HG03095 (cell line): Measurements from ENCODE around the gene IL21.
A peak's percentile ranks its signal among the peaks of the same experiment; 100 is the strongest.
"Not testable (repeated sequence)": the region's sequence is repeated elsewhere in the genome, so short reads cannot be mapped to it uniquely, and the experiment has no call there.

Experiments used
- ATAC-seq: cut with Tn5 transposase; IDR thresholded peaks from one replicate; pipeline ENCODE4 v1.9.1; 2021; ENCODE audit warnings: moderate library complexity; ENCODE audit not compliant: unreplicated experiment

The IL21 gene

DNA sequence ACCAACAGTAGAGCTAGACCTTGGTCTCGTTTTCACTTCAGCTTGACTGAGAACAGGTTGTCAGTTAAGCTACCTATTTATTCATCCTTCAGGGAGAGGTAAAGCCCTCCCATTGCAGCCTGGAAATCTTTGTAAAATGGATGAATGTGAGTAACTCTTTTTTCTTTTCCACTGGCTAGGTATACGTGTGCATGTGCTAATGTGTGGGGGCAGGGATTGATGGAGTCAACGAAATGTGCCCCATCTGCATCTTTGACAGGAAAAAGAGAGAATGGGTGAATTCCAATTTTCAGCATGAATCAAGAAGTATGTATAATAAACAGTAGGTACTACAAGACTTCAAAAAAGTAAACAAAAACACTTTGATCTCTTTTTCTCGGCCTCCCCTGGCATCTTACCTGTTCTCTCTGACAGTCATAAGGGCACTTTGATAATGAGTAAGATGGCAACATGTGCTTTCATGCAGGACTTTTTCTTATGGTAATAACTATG lies at the start of gene IL21:
Gene IL21, minus strand, starts transcription at position 51 of the 492 bp plus-strand sequence. CDS start 55 bp downstream, outside the sequence.
- no peak for ATAC-seq

DNA sequence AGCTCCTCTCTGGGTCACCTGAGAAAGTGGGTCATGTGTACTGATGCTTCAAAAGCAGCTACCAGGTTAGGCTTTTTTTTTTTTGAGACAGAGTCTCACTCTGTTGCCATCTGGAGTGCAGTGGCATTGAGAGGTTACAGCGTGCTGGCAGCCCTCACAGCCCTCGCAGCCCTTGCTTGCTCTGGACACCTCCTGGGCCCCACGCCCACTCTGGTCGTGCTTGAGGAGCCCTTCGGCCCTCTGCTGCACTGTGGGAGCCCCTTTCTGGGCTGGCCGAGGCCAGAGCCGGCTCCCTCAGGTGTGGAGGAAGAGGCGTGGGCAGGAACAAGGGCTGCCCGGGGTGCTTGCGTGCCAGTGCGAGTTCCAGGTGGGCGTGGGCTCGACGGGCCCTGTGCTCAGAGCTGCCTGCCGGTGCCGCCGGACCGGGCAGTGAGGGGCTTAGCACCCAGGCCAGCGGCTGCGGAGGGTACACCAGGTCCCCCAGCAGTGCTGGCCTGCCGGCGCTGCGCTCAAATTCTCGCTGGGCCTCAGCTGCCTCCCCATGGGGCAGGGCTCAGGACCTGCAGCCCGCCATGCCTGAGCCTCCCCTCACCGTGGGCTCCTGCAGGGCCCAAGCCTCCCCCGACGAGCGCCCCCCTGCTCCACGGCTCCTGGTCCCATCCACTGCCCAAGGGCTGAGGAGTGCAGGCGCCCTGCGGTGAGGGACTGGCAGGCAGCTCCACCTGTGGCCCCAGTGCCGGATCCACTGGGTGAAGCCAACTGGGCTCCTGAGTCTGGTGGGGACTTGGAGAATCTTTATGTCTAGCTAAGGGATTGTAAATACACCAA lies 49.3 kb upstream of the IL21 start:
- ATAC-seq = no peak

DNA sequence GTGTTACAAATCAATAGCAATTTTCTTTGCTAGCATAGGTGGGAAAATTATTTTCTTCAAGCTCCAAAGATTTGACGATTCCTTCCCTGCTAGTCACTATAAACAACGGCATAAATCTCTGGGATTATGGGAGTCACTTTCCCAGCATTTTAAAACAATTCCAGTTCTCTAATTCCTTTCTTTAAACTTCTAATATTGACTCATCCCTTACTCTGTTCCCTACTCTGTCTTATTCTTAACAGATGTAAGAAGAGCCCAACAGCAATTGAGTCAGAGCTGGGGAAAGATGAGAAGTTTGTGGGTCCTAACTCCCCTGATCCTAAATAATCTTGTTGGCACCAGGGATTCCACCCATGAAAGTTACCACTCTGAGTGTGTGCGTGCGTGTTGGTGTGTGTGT lies 47.4 kb upstream of the IL21 start:
- ATAC-seq = no peak

DNA sequence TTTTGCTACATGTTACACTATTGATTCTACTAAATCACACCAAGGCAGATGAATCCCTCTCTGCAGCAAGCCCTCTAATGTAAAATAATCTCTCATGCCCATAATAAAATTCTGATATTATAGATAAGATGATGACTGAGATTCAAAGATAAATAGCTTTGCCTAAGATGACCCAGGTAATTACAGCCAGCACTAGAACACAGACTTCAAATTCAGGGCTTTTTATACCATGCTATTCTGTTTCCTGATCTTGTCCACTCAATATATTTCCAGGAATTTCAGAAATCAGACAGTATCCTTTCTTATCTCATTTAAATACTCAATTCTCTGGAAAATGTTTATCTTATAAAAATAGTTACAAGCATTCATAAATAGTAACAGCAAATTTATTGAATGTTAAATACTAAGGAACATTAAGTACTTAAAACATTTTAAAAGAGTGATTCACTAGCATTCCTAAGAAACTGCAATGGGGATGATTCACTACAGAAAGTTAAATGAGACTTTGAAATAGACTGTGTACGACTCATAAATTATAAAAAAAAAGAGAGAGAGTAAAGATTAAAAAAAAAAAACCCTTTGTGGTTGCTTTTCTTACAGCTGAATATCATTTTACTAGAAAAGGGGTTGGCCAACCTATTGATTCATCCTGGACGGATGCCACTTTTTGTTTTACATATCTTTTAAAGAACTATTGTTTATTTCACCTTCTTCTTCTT lies 45.8 kb upstream of the IL21 start:
- no peak for ATAC-seq

DNA sequence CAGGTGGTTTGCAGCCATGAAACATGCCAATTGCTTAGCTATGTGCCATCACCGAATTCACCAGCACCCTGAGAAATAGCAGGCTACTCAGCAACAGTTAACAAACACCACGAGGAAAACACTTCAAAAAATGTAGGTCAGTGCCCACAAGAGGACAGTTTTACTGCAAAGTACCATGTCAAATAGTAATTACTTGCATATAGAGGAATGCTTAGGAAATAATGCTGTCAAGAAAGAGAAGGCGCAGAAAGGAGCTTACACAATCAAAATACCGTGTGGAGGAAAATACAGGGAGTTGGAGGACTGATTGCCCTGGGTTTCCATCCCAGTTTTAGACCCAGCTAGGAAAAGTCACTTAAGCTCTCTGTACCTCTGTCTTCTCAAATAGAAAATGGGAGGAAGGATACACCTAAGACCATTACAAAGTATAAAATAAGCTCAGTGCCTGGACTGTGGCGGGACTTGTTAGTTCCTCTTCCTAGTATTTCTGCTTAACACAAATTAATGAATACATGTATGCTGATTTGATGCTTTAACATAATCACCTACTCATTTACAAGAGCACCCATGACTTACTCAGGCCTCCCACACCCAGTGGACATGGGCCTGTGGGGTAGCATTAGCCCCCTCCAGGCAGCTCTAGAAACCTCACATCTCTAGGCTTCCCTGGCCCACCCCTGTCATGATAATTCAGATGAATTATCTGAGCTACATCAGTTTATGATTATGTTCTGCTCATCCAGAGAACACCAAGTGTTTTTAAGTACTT lies 44.5 kb upstream of the IL21 start:
- ATAC-seq = no peak

DNA sequence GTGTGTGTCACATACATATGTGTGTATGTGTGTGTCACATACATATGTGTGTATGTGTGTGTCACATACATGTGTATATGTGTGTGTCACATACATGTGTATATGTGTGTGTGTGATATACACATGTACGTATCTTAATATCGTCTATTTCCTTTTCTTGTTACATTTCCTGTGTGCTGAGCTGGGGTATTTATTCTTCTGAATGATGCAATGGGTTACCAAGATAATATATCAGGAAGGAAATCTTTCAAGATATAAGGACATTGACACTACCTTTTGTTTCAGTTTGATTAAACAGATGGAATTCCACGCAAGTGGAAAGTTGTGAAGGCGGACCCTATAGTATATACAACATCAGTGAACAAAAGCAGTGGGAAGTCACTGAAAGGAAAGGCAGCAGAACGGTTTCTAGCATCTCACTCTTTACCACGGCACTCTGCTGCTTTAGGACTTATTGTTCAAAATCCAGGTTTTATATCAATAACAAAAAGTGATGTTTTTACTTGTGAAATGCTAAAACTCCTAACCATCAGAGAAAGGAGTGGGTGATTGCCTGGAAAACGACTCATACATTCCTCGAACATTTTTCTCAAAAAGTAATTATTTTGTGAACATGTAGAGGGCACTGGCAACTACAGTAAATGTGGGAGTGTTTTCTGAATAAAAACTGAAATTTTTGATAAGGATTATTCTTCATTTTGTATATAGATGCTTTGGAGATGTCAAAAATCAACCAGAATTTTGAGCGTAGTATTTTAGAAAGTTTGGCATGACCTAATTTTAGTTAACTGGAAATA lies 43.1 kb upstream of the IL21 start:
- no peak for ATAC-seq

DNA sequence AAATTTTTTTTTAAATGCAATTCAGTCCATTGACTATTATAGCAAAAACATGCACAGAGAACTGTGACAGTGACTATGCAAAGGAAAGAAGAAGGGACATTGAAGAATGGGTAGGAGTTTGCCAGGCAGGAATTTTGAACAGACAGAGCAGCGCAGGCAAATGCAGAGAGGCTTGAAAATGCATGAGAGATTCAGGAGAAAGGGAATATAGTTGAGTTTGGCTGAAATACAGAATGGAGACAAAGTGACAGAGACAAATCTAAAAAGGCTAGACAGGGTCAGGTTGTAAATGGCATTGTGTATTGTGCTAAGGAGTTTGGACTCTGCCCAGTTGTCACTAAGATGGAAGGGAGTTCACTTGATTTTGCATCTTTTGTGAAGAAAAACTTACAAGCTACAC lies 42.4 kb upstream of the IL21 start:
- no peak for ATAC-seq

DNA sequence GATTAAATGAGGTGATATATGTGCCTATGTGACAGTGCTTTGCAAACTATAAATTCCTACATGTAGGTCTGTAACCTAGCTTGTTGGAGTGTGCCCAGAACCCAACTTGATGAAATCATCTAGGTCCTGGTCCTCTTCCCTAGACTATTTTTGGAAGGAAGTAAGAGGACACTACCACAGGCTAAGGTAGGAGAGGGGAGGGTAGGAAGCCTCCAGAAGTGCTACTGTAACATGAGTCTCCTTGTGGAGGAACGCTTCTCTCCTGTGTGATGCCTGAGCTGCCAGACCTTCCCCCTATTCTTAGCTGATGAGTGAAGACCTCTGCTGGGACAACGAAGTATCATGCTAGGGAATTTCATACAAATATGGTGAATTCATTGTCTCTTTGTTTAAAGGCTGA lies 41.8 kb upstream of the IL21 start:
- no peak for ATAC-seq

DNA sequence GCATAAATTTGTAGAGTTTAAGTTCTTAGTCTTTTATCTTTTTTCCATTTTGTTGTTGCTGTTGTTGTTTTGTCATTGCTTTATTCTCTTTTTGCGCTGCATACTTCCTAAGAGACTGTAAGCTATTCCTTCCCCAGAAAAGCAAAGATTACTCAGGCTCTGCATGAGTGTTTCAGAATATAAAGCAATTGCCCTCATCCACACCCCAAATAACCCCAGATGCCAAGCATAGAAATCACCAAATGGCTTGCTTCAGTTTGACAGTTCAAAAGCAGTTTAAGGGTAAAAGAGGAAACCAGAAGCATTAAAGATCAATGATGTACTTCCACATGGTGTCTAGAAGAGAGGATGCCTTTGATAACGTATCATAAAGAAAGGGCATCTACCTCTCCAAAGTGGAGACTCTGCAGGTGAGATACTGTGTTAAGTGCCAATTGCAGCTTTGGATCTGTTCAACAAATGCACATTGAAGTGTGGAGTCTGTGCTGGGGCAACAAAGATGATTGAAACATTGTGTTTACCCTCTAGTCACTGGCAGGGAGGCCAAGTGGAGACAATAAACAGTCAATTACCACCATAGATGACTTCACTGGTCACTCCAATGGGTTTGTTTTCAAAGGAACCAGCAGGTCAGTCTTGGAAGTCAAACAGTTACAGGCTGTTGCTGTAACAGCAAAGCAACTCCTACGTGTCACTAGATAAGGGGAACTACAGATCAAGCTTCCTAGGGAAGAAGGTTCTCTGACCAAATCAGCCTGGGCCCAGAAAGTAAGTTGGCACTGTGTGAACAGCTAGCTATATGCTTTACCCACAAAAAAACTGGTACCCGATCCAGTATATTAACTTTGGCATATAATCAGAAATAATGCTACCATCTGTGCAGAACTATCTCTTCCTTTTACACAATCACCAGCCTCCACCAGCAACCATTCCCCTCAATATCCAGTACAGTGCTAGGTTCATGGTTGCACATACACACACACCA lies 40.6 kb upstream of the IL21 start:
- ATAC-seq = no peak

DNA sequence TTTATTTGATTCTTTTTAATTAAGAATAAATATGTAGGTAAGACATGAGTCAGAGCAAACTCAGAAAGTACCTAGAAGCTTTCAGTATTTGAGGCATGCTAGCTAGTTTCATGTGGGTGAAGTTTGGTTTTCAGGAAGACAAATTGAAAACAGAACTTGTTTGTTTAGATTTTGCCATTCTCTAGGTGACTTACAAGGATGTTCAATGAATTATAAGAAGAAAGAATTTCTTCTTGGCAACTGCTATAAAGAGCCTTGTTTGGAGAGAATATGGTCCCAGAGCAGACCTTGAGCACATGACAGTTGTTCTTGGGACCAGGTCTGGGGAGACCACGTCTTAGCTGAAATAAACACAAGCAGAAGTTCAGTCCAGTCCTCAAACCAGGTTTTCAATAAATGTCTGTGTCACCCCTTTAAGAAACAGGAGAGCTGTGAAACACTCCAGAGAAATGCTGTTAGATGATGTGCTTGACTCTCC lies 38.0 kb upstream of the IL21 start:
- peak; percentile 87 for ATAC-seq

DNA sequence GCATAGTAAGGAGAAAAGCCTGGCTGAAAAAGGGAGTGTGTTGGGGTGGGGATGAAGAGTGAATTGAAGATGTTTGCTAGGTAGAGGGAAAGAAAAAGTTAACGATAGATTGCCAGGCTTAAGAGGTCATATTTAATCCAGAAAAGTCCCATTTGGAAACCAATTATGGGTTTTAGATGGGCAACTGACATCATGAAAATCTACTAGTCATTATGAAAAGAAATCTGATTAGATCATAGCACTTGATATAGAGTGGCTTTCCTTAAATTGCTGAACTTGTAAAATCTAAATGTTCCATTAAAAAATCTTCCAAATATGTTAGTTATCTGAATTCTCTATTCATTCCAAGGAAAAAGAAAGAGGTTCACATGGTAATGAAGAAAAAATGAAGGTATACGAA lies 37.5 kb upstream of the IL21 start:
- ATAC-seq = no peak

DNA sequence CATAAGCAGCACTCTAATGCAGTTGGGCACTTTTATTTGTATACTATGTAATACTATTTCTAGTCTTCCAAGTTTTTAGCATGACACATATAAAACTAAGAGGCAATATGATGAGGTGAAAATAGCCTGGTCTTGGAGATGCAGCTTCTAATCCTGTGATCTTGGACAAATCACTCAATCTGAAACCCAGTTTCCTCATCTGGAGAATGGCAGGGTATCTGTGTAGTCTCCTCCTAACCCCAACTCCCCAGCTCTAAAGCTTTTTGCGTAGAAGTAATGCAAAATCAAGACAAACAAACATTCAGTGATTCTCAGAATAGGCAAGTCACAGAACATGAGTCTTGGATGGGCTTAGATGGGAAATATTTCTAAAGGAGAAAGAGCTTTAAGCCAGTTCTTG lies 36.7 kb upstream of the IL21 start:
- ATAC-seq = no peak

DNA sequence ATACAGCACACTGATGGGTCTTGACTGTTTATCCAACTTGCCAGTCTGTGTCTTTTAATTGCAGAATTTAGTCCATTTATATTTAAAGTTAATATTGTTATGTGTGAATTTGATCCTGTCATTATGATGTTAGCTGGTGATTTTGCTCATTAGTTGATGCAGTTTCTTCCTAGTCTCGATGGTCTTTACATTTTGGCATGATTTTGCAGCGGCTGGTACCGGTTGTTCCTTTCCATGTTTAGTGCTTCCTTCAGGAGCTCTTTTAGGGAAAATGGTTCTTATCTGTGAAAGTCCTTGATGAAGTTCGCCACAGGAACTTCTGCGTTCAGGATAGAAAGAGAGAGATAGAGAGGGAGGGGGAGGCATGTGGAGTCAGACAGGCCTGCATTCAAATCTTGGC lies 35.7 kb upstream of the IL21 start:
- ATAC-seq = not testable (repeated sequence)

DNA sequence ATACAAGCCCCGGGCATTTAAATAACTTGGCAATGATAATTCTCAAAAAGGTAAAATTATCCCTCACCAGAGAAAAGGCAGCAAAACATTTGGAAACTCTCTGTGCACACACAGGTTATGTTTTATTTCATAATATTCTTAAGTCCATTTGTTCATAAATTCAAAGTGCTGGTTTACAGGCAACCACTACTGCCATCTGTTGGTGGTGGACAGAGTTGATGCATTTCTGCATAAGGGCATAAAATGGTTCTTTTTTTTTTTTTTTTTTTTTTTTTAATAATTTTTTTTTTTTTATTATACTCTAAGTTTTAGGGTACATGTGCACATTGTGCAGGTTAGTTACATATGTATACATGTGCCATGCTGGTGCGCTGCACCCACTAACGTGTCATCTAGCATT lies 31.5 kb upstream of the IL21 start:
- ATAC-seq = no peak

DNA sequence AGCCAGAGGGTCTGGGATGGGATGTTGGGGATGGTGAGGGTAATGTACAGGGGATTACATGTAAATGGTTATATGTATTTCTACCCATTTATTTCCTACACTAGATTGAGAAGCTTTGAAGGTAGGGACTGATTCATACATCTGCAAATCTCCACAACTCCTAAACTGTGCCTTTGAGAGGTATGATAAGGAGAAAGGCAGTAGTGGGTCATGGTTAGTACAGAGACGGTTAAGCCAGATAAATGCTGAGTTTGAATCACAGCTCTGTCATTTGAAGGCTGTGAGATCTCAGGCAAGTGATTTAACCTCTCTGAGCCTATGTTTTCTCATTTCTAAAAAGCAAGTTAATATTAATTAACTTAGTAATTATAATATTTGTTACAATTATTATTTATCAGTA lies 29.3 kb upstream of the IL21 start:
- no peak for ATAC-seq

DNA sequence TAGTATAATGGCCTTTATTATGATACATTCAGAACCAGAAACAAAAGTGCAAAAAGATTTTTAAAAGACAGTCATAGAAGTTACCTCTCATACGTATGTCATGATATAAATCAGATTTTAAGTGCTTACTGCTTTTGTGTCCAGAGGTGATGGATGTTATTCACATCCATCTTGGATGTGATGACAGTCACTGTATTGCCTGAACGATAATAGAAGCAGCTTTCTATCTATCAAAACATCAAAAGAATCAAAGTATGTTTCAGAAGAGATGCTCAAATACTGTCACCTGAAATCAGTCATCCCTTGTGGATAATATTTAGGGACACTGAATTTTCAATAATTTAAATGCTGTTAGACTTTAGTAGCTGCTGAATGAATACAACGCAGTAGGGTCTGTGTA lies 26.8 kb upstream of the IL21 start:
- no peak for ATAC-seq

DNA sequence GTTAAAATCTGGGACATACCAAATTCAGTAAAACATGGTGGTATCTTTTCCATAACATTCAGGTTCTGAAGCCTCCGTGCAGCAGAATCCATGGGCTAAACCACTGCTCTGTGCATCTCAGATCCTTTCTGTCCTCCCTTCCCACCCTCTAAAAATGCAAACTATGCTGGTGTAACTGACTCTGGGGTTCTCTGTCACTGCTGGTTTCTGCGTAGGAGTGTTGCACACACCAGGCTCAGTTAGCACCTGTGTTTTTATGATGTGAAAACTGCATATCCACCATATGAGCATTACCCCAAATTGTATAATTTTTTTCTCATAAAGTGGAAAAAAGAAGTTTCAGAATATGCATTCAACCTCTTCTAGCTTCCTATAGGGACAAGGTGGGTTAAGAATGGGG lies 22.4 kb upstream of the IL21 start:
- ATAC-seq = no peak

DNA sequence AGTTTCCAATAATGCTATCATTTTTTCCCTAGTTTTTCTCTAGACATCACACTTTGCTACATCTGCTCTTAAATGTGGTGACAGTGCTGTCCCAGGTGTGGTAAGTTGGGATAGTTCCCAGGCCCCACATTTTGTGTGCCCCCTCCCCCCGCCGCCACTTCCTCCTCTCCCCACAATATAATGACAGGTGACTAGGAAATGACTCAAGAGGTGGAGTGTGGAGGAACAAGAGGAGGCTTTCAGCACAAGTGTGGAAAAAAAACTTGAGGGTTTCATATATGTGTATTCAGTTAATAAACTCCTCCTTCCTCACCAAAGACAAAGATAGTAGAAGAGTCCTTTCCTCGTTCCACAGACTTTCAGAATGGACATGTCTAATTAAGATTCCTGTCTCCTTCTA lies 18.3 kb upstream of the IL21 start:
- no peak for ATAC-seq

DNA sequence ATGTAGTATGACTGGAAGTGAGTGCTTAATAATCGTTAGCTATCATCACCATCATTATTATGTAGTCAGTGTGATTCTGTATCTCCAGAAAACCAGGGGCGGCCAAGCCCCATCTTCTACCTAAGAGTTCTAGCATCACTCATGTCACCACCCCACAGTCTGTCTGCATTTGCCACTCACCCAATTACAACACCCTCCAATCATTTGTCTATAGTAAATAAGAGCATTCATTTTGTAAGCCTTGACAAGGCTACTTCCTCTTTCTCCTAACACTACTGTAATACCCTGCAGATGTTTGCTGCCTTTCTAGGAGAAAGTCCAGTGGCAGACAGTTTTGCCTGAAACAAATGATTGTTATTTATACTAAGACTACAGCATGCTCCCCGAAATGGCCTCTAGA lies 15.8 kb upstream of the IL21 start:
- ATAC-seq = no peak
